ENCODE data around the gene UBXN1.

- TF ChIP-seq POLR2A (IDR thresholded peaks at IDR 0.05; ENCODE audit: low read depth, low read length): no peak
- no peak for TF ChIP-seq POLR2AphosphoS5 (IDR thresholded peaks at IDR 0.05; ENCODE audit: low read depth, low read length)
- TF ChIP-seq SPI1 (IDR thresholded peaks at IDR 0.05; ENCODE audit: low read depth, low read length): no peak
These were observed 51.2 kb downstream of the UBXN1 start for GRCh38 chr11:62627713-62628112.
